ENCODE results near the gene OLFM1.

The OLFM1 gene

DNA sequence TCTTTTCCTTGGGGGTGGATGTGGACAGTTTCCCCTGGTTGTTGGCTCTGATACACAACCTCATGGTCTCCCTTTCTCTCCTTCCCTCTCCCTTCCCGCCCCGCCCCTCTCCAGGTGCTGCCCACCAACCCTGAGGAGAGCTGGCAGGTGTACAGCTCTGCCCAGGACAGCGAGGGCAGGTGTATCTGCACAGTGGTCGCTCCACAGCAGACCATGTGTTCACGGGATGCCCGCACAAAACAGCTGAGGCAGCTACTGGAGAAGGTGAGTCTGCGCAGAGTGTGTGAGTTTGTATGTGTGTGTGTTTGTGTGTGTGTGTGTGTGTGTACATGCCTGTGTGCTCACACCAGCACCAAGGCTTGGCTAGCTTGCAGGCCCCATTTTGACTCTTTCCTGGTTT is 2.6 kb downstream of the OLFM1 start:
- DNase-seq (ENCODE audit: low spot score): no peak

- DNase-seq (ENCODE audit: low spot score): peak; percentile 25
These were observed 3.1 kb downstream of the OLFM1 start for GRCh38 chr9:135090547-135090946.

- no peak for DNase-seq (ENCODE audit: low spot score)
These were observed 4.1 kb downstream of the OLFM1 start for GRCh38 chr9:135091545-135091944.

- no peak for DNase-seq (ENCODE audit: low spot score)
These were observed 5.6 kb downstream of the OLFM1 start for GRCh38 chr9:135093111-135093510.

- no peak for DNase-seq (ENCODE audit: low spot score)
These were observed 6.6 kb downstream of the OLFM1 start for GRCh38 chr9:135093911-135094584.

DNA sequence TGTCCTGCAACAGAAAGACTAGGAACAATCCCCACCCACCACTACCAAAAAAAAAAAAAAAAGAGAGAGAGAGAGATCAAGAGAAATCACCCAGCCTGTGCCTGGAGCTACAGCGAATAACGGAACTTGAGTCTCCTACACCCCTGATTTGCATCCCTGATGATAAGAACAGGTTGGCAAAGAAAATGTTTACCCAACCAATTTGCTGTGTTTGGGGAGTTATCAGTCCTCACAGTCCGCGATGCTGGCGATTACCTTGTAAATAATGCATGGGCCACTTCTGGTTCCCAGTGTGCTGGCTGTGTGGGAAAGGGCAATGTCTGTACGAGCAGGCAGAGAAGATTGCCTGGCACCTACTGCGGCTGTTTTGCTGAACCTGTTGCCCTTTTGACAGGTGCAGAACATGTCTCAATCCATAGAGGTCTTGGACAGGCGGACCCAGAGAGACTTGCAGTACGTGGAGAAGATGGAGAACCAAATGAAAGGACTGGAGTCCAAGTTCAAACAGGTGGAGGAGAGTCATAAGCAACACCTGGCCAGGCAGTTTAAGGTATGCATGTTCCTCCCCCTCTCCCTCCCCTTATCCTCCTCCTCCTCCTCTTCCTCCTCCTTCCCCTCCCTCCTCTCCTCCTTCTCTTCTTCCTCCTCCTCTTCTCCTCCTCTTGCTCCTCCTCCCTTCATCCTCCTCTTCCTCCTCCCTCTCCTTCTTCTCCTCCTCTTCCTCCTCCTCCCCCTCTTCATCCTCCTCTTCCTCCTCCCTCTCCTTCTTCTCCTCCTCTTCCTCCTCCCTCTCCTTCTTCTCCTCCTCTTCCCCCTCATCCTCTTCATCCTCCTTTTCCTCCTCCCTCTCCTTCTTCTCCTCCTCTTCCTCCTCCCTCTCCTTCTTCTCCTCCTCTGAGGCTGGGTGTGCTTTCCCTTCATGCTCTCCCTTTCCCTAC is 8.3 kb downstream of the OLFM1 start:
- DNase-seq (ENCODE audit: low spot score): no peak

DNA sequence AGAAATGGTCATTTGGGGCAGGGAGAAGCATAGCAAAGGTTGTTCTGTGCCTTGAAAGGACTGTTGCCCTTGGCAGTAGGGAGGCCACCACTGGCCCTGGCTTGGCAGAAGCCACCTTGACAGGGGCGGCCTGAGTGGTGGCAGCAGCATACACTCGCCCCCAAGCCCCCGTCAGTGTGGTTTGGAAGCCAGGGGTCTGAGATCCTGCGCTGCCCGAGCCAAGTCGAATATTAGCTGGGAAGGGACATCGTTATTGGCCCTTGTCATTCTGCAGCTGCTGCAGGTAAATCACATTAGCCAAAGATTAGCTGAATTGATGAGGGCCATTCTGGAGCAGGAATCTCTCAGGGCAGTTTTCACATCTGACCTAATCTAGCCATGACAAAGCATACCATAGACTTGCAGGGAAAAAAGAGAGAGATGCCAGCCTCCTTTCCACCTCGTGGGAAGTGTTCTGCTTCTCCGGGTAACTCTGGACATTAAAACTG is 9.0 kb downstream of the OLFM1 start:
- DNase-seq (ENCODE audit: low spot score): no peak

DNA sequence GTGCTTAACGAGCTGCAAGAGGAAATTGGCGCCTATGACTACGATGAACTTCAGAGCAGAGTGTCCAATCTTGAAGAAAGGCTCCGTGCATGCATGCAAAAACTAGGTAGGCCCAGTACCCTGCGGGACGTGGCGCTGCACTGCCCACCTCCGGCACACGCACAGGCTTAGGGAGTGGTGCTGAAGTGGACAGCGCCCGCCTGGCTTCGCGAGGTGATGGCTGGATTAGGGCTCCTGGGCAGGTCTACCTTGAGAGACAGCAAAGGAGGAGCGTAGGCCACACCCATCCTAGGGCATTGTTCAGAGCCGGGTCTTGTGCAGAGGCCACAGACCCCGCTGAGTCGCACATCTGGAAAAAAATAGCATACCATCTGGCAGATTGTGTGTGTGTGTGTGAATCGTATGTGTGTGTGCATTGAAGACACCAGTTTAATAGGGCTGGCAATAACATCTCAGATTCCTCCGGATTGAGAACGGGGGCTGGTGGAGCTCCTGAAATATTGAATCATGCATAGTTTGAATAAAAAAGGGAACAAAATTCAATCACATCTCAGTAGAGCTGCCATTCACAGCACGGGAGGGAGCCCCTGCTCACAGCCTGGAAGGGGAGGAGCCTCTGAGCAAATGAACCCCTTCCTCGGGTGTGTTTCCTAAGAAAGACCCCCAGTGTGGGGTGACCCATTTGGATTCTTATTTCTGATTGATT is 11.1 kb downstream of the OLFM1 start:
- DNase-seq (ENCODE audit: low spot score): peak; percentile 28

DNA sequence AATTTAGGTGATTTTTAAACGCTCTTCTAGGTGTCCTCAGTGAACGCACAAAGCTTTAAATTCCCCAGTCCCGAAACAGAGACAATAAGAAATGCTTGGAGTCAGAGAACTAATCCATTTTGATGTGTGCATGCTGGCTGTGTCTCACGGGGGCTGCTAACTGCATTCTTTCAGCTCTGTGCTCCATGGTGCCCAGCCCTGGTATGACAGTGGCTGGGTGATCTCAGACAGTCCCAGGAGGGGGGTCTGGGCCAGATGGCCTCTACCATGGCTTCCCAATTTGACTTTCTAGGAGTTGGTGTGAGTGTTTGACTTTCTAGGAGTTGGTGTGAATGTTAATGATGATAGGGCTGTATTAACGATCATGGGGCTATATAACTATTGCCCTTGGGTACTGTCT is 12.1 kb downstream of the OLFM1 start:
- no peak for DNase-seq (ENCODE audit: low spot score)

- no peak for DNase-seq (ENCODE audit: low spot score)
These were observed 12.8 kb downstream of the OLFM1 start for GRCh38 chr9:135100241-135100681.

DNA sequence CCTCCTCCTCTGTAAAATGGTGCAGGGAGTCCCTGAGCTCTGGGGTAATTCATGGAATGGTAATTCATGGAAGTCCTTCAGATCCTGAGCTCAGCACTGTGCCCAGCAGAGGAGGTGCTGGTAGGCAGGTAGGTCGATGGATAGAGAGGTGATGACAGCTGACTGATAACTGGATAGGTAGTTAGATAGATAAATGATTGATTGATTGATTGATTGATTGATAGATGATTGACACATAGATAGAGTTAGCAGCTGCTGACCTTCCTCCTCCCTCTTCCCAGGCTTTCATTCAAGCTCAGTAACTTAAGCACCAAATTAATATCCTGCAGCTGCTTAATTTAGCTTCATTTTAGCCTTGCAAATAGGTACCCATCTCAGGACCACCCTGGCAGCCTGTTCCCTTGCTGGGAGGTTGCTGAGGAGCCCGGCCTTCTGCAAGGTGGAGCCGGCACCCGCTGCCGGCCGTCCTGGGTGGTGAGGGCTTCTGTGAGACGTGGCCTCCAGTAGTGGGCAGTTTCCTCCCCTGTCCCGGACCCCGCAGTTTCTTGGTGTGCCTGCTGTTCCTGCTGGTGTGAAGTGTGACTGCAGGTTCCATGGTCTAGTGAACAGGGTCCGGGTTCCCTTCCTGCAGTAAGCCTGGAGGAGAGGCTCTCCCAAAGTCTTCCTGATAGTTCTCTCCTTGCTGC is 13.4 kb downstream of the OLFM1 start:
- DNase-seq (ENCODE audit: low spot score): no peak

GRCh38 chr9:135101486-135101885 is 14.0 kb downstream of the OLFM1 start:
- no peak for DNase-seq (ENCODE audit: low spot score)

DNA sequence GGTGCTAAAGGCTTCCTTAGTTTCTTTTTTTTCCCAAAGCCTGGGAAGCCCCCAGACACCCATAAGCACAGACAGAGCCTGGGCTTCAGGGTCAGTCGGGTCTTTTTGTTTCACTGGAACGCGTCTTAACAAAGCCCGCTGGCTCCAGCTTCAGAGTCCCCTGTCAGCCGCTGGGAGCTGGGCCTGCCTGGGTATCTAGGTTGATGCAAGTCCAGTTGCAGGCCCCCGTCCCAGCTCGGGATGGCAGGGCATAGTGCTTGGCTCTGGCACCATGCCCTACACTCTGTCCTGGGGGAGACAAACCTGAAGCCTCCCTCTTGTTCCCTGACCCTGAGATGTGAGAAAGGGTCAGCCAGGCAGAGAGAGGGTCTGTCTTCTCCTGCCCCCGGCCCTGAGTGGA is 14.5 kb downstream of the OLFM1 start:
- DNase-seq (ENCODE audit: low spot score): no peak

DNA sequence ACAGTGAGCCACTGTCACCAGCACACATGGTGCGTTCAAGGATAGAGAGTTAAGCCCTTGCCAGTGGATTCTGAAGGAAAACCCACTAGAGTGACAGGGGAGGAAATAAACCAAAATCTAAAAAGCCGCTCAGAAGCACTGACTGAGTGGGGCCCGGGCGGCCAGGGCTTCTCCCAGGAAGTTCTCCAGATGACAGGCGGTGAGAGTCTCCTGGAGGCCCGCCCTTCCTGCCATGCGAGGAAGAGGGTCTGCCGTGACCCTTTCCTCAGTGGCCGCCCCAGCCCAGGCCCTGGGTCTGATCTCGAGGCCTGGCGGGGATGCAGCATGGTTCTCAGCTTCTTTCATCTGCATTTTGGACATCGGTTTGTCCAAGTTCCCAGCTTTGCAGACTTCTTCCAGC is 14.9 kb downstream of the OLFM1 start:
- DNase-seq (ENCODE audit: low spot score): no peak

DNA sequence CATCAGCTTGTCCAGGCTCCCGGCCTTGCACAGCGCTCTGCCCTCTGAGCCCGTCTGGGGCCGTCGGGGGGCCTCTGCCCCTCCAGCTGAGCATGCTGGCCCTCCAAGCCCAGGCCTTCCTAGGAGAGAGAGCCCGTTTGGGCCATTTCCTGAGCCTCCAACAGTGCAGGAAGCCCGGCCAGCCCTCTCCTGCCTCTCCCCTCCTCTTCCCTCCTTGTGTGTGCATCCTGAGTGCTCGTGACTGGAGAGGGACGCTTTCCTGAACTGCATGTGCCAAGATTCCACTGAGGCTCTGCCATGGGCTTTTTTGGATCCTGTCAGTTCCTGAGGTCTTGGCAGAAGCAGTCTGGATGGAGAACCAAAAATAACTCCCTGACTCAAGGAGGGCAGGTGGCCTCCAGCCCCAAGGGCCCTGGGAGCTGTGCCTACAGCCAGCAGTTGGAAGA is 15.6 kb downstream of the OLFM1 start:
- DNase-seq (ENCODE audit: low spot score): no peak

GRCh38 chr9:135103931-135104639 is 16.6 kb downstream of the OLFM1 start:
- no peak for DNase-seq (ENCODE audit: low spot score)

DNA sequence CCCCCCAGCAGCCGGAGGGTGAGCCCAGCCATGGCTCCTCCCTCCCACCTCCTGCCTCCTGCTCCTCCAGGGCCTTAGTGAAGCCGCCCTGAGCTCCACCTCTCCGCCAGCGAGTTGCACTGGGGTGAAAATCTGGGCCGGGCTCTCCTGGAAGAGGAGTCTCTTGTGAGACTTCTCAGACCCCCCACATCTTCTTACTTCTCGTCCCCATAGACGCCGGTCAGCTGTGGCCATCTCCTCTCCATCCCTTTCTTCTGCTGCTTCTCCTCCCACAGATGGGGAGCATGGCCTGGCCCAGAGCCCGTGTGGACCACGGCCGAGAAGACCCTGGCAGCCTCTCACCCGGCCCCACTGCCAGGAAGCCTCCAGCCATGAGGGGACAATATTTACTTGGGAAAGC is 17.3 kb downstream of the OLFM1 start:
- no peak for DNase-seq (ENCODE audit: low spot score)

GRCh38 chr9:135105211-135105745 is 17.8 kb downstream of the OLFM1 start:
- DNase-seq (ENCODE audit: low spot score): no peak

GRCh38 chr9:135105938-135106491 is 18.5 kb downstream of the OLFM1 start:
- no peak for DNase-seq (ENCODE audit: low spot score)

DNA sequence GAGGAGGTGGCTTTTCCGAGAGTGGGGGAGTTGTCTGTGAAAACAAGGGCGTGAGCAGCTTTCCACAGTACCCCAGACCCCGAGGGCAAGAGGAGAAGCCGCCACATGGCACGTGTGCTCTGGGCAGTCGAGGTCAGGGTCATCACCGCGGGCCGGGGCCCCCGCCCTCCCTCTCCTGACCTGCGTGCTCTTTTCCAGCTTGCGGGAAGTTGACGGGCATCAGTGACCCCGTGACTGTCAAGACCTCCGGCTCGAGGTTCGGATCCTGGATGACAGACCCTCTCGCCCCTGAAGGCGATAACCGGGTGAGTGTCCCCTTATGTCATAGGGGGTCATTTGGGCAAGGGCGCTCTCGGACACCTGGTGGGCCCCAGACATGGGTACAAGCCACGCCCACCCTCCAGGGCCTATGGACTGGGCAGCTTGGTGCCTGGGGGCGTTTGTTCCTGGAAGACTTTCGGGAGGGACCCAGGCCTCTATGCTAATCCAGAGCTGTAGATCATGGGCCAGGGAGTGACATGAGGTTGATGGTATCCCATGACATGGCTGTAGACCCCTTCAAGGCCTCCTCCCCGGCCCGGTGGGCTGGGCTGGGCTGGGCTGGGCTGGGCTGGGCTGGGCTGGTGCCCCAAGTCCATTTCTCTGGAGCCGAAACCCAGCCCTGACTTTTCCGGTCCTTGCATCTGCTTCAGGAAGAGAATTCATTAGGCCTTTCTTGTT is 19.2 kb downstream of the OLFM1 start:
- DNase-seq (ENCODE audit: low spot score): no peak

All from RKO (cell line).